IPS-18c (cell line): Measurements from ENCODE around the gene EMP2.
"Not testable (repeated sequence)": the region's sequence is repeated elsewhere in the genome, so short reads cannot be mapped to it uniquely, and the experiment has no call there.

Source experiments
- H3K4me3 ChIP-seq: 2 replicates; pipeline ENCODE4 v1.7.0; 2013; ENCODE audit warnings: low read depth, mild to moderate bottlenecking, low read length, moderate library complexity; ENCODE audit not compliant: insufficient read depth
- H3K9me3 ChIP-seq: one replicate; pipeline ENCODE4 v1.6.1; 2013; ENCODE audit warnings: mild to moderate bottlenecking, low read length, moderate library complexity; ENCODE audit not compliant: control insufficient read depth, insufficient read depth

EMP2 gene, protein sequence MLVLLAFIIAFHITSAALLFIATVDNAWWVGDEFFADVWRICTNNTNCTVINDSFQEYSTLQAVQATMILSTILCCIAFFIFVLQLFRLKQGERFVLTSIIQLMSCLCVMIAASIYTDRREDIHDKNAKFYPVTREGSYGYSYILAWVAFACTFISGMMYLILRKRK

DNA sequence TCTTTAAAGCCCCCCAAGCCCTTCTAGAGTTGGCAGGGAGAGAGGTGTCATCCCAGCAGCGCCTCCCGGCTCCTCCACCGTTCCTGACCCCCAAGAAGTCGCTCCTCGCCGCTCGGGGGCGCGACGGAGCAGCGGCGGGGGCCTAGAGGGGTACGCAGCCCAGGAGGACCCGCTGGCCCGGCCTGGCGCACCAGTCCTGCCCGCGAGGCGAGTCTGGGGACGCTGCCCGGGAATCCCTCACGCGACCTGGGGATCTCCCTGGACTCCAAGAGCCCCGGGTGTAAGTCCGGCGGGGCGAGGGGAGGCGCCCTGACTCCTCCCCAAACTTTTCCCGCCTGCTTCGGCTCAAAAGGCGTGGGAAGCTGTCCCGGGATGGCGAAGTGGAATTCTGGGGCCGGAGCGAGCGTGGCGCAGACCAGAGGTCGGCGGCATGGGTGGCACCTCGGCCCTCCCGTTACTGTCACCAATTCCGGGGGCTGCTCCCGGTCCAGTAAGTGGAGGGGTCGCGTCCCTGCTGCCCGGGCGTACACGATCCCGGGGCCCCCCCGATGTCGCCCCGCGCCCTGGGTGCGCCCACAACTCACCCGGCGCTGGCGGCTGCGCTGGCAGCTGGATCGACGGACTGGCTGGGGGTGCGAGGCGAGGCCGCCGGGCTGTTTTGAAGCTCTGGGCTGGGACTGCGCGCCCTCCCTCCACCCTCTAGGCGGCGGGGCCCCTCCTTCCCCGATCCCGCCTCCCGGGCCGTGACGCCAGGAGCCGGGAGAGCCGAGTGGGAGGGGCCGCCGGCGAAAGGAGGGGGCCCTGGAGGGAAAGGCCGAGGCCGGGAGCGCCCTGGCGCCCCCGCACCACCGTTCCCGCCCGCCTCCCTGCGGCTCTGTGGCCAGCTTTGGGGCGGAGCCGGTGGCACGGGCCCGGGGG lies at the start of gene EMP2:
Gene EMP2, minus strand, starts transcription at position 634 of the 918 bp plus-strand sequence. CDS start 32,981 bp downstream, outside the sequence.
- no peaks in the 10 kb centered on the region for H3K9me3 ChIP-seq
- H3K4me3 ChIP-seq, result peak within 1 kb of the TSS; percentile 80

DNA sequence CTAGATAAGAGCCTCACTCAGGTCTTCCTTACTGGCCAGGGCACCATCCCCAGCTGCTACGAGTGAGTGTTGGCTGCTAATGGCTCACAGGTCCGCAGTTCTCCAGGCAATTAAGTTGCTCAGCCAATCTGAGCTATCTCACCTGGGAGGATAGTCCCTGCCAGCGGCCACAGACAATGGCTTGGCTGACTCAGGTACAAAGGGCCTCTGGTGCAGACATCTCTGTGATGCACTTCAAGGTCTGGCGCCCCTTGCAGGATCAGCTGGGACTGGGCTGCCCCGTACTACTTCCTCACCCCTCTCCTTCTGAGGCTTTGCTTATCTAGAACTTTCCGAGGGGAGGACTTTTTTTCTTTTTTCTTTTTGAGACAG lies 49.2 kb upstream of the EMP2 start:
- Histone ChIP-seq H3K9me3 (no peaks in the 10 kb centered on the region), H3K4me3 (no peak overlapping the region)

DNA sequence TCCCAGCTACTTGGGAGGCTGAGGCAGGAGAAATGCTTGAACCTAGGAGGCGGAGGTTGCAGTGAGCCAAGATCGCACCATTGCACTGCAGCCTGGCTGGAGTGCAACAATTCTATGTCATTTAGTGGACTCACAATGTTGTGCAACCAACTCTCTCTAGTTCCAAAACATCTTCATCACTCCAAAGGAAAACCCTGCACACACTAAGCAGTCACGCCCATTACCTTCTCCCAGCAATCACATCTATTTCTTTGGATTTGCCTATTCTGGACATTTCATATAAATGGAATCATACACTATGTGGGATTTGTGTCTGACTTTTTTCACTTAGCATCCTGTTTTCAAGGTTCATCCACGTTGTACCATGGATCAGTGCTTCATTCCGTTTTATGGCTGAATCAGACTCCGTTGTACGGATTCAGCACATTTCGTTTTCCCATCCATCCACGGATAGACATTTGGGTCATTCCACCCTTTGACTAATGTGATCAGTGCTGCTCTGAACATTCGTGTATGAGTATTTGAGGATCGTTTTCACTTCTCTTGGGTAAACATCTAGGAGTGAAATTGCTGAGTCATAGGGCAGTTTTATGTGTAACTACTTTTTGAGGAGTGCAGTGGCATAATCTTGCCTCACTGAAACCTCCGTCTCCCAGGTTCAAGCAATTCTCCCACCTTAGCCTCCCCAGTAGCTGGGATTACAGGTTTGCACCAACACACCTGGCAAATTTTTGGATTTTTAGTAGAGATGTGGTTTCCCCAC lies 45.4 kb upstream of the EMP2 start:
- no peaks in the 10 kb centered on the region for H3K9me3 ChIP-seq
- H3K4me3 ChIP-seq, result no peak overlapping the region

DNA sequence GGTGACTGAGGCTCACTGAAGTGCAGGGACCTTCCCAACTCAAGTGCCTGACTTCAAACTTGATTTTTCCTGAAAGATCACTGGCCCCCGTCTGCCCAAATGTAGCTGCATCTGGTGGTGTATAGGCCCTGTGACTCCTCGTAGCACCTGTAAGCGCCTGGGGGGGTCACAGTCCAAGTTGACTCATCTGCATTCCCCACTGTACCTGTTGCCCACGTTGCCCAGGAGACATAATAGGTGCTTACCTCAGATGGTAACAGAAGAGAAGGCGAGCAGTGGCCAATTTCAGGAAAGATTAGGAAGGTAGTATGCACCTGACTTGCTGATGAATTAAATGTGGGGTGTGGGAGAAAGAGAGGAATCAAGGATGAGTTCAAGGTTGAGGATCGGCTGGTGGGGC lies 44.1 kb upstream of the EMP2 start:
- no peaks in the 10 kb centered on the region for H3K9me3 ChIP-seq
- H3K4me3 ChIP-seq, result no peak overlapping the region

DNA sequence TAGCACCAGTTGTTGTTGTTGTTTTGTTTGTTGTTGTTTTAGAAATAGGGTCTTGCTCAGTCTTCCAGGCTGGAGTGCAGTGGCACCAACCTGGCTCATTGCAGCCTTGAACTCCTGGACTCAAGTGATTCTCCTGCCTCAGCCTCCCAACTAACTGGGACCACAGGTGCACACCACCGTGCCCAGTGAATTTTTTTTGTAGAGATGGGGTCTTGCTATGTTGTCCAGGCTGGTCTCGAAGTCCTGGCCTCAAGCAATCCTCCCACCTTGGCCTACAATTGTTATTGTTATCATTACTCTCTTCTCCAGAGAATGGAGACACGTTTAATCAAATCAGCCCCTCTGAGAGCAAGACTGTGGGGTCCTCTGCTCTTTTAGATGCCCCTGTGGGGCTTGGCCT lies 42.7 kb upstream of the EMP2 start:
- no peaks in the 10 kb centered on the region for H3K9me3 ChIP-seq
- no peak overlapping the region for H3K4me3 ChIP-seq

DNA sequence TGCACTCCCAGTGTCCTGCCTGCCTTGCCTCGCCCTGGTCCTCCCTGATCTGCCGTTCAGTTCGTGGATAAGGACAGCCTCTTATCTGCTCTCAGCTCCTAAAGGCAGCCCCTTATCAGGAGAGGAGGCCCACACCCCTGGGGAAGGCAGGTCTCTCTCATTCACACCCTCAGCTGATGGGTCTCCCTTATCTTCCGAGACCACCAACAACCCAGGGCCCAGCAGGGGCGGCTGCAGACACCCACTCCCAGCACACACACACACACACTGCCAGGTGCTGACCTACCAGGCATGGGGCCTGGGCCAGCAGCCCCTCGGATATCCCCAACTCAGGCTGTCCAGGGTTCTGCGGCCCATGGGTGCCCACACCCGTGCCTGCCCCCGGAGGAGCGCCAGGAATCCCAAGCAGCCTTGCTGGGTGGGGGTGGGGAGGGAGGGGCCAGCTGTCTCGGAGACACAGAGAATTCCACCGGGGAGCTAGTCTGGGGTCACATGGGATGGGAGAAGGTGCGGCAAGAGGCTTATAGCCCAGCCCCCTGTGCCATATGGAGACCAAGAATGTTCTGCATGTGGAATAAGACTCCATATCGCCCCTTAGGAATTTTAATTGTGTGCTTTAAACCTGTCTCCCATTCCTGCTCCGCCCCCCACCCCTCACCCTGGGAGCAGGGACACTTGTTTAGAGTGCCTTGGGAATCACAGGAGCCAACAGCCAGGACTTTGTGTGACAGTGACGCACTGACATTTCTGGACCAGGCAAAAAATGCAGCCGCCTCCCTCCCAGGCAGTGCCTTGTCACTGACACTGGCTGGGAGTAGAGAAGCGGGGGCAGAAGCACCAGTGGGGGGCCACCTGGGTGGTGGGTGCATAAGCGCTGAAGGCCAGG lies 41.9 kb upstream of the EMP2 start:
- Histone ChIP-seq H3K9me3 (no peaks in the 10 kb centered on the region), H3K4me3 (no peak overlapping the region)

DNA sequence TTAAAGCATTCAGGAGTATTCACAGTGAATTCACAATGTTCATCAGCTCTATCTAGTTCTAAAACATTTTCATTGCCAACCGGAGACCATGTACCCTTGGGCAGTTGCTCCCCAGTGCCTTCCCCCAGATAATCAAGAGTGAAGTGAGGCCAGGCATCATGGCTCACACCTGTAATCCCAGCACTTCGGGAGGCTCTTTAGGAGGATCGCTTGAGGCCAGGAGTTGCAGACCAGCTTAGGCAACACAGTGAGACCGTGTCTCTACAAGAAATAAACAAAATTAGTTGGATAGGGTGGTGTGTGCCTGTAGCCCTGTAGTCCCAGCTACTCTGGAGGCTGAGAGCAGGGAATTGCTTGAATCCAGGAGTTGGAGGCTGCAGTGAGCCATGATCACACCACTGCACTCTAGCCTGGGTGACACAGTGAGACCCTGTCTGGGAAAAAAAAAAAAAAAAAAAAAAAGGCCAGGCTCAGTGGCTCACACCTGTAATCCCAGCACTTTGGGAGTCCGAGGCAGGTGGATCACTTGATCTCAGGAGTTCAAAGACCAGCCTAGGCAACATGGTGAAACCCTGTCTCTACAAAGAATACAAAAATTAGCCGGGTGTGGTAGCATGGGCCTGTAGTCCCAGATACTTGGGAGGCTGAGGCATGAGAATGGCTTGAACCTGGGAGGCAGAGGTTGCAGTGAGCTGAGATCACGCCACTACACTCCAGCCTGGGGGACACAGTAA lies 41.0 kb upstream of the EMP2 start:
- not testable (repeated sequence) for H3K9me3 ChIP-seq, H3K4me3 ChIP-seq

DNA sequence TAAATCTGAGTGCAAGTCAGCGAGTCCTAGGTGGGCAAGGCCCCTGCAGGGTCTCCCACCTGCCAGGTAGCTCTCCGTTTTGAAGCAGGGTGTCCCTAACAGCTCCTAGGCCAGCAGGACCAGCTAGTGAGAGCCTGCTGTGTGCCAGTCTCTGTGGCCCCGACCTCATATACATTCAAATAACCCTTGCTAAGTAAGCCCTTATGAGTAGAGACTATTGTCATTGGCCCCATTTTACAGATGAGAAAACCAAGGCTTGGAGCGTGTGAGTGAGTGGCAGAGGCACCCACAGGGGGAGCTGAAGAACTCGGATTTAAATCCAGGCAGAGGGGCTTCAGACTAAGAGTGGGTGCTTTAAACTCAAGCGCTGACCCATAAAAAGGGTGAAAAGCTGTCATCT lies 39.7 kb upstream of the EMP2 start:
- H3K4me3 ChIP-seq, result no peak overlapping the region
- no peaks in the 10 kb centered on the region for H3K9me3 ChIP-seq

DNA sequence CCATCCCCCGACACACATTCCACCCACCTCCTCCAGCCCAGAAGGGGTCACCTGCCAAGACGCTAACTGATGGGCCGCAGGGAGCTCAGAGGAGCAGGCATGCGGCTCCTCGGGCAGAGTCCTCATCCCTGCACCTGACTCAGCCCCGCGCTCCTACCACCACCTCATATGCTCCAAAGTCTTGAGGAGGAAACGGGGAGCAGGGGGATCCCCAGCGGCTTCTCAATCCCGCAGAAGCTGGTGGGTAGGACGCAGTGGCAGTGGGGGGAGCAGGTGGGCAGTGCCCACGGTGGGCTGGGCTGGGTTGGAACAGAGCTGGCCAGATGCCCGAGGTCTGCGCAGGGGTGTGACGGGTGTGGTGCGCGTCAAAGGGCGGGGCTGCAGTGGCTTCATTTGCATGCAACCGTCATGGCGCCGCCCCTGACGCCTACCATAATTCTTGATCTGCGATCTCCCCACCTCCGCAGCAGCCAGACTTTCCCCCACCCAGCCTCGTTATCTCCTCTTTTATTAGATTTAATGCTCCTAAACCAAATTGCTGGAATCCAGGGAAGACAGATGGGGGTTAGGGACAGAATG lies 39.0 kb upstream of the EMP2 start:
- Histone ChIP-seq H3K4me3 (peak overlapping the region; percentile 55; the same call in 1 of the 2 replicates), H3K9me3 (no peaks in the 10 kb centered on the region)

DNA sequence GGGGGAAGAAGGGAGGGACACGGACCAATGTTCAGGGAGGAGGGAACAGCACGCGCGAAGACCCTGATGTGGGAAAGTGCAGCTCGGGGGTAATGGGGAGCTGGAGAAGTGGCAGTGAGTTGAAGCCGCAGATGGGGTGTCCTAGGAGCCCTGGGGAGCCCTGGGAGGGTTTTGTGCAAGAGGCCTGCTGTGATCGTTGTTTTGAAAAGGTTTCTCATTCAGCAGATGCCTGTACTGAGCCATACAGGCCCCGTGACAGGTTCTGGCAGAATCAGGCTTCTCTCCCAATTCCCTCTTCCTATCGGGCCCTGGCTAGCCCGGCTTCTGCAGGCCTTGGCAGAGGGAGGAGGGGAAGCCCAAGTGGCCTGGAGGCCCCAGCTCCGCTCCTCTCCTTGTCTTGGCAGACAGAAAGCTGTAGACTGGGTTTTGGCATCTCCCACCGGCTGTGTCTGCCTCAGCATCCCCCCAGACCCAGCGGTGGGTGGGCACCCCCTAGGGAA lies 38.4 kb upstream of the EMP2 start:
- Histone ChIP-seq H3K9me3 (no peaks in the 10 kb centered on the region), H3K4me3 (no peak overlapping the region; the same call in 1 of the 2 replicates)

DNA sequence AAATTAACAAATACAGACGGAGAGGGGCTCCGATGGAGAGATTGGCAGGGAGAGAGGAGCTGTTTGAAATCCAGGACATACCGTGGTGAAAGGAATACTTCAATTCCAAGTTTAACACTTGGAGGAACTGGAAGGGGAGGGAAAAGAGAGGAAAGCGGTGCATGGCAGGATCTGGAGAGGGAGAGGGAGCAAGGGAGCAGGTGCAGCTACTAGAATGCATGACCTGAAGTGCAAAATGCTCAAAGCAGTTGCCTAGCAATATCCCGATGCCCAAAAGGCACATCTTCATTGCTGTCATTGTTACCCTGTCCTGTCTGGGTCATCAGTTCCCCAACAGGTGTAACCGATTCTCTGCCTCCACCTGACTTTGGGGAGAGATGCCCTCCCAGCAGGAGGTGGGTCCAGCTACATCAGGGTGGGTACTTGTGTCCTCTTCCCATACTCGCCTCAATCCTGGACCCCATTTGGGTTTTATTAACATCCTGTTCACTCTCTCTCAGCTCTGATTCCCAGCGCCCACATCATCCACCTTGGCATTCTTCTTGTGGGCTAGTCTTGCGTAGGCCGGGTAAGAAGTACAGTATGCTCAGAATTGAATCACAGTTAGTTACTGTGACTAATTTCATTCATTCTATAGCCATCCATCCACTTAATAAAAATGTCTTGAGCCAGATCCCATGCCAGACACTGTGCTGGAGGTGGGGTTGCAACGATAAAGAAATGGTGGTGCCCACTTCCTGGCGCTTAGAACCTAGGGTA lies 37.4 kb upstream of the EMP2 start:
- no peak overlapping the region for H3K4me3 ChIP-seq
- H3K9me3 ChIP-seq, result no peaks in the 10 kb centered on the region

DNA sequence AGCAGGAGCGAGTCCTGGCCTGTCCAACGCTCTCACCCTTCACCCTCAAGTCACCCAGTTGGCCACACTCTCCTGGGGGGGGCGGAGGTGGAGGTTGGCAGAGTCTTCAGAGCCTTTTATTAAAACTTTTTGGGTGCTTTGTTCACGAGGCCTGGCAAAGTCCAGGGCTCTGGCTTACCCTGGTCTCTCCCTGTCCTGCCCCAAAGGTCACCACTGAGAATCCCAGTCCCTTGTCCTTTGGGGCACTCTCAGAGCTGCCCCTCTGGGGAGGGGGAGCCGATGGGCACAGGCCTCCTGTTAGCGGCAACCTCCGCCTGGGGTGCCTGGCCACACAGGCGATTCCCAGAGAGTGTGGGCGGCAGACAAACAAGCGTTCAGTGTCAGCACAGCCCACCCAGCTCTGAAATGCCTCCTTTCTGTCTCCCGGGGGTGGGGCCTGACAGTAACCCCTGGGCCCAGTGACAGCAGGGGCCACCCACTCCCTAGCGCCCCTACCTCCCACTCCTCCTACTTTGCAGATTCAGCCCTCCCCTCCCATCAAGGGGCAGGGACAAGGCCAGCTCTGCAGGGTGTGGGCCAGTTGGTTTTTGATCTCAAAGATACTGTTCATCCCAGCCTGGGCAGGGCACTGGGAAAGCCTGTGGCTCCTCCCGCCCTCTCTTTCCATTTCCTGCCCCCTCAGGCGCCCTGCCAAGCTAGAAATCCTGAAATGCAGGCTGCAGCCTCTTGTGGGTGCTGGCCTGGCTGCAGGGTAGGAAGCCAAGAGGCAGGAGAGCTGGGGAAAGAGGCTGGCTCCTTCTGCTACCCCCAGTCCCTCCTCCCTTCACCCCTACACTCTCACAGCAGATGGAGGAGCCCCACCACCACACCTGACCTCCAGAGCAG lies 36.6 kb upstream of the EMP2 start:
- Histone ChIP-seq H3K9me3 (no peaks in the 10 kb centered on the region), H3K4me3 (peak overlapping the region; percentile 26)

DNA sequence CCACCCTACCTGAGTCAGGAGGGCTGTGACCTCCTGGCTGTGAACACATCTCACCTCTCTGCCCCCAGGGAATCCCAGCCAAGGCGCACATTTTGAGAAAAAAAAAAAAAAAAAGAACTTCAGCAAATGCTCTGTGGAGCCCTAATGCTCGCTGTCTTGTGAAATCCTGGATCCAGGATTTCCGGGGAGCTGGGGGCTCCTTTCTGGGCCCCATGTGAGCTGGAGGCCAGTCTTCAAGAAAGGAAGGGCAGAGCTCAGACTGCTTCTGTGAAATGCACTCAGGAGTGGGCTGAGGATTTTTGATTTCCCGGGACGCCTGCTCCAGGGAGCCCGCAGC lies 36.0 kb upstream of the EMP2 start:
- Histone ChIP-seq H3K9me3 (no peaks in the 10 kb centered on the region), H3K4me3 (no peak overlapping the region)

DNA sequence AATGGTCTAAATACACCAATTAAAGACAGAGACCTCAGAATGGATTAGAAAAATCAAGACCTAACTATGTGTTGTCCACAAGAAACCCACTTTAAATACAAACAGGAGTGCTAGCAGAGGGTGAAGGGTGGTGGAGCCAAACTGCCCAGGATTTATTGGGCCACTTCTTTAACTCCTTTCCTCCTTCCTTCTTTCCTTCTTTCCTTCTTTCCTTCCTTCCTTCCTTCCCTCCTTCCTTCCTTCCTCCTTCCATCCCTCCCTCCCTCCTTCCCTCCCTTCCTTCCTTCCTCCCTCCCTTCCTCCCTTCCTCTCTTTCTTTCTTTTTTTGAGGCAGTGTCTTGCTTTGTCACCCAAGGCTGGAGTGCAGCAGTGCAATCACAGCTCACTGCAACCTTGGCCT lies 34.3 kb upstream of the EMP2 start:
- Histone ChIP-seq H3K4me3 (no peak overlapping the region), H3K9me3 (no peaks in the 10 kb centered on the region)
